ENCODE data around the gene HVCN1.
"Not testable (repeated sequence)": the region's sequence is repeated elsewhere in the genome, so short reads cannot be mapped to it uniquely, and the experiment has no call there.

Gene HVCN1

DNA sequence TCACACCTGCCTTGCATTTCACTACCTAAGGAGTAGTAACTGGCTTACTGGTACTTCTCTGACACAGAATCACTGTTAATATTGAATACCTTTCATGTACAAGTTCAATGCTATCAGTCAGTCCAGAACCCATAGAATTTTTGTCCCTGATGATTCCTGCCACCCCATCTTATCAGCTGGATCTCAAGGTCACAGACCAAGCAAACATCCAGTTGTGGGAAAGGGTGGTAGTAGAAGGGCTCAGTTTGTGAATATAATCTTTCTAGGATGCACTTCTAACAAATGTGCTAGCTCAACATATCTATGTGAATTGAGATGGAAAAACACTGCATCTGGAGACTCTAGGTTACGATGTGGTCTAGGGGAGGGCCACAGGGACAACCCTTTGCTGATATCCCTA, 39.7 kb upstream of the HVCN1 start:
- H3K4me3 ChIP-seq (ENCODE audit: control insufficient read depth, low read depth, low read length) = no peak overlapping the region
- TF ChIP-seq, protein P1, sequence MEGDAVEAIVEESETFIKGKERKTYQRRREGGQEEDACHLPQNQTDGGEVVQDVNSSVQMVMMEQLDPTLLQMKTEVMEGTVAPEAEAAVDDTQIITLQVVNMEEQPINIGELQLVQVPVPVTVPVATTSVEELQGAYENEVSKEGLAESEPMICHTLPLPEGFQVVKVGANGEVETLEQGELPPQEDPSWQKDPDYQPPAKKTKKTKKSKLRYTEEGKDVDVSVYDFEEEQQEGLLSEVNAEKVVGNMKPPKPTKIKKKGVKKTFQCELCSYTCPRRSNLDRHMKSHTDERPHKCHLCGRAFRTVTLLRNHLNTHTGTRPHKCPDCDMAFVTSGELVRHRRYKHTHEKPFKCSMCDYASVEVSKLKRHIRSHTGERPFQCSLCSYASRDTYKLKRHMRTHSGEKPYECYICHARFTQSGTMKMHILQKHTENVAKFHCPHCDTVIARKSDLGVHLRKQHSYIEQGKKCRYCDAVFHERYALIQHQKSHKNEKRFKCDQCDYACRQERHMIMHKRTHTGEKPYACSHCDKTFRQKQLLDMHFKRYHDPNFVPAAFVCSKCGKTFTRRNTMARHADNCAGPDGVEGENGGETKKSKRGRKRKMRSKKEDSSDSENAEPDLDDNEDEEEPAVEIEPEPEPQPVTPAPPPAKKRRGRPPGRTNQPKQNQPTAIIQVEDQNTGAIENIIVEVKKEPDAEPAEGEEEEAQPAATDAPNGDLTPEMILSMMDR (conservative IDR thresholded peaks at IDR 0.05; ENCODE audit: control insufficient read depth, insufficient read depth, low read depth, low read length) = no peak
- no peak for DNase-seq (ENCODE audit: low read depth)

DNA sequence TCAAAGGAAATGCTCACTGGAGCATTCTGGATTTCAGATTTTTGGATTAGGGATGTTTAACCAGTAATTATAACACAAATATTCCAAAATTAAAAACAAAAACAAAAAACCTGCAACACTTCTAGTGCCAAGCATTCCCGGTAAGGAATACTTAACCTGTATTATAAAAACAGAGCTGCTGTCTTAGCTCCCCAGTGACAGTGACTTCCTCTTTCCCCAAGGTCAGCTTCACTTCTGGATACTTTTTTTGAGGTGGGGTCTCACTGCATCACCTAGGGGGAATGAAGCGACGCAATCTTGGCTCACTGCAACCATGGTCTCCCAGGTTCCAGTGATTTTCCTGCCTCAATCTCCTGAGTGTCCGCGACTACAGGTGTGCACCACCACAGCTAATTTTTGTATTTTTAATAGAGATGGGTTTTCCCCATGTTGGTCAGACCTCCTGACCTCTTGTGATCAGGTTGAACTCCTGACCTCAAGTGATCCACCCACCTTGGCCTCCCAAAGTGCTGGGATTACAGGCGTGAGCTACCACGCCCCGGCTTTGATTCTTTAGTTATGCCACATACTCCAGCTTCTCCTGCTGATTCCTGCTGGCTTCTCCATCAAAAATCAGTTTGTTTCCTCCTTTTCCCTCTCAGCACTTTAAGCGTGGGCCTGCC, 37.9 kb upstream of the HVCN1 start:
- no peak overlapping the region for H3K4me3 ChIP-seq (ENCODE audit: control insufficient read depth, low read depth, low read length)
- TF ChIP-seq, protein P1 (conservative IDR thresholded peaks at IDR 0.05; ENCODE audit: control insufficient read depth, insufficient read depth, low read depth, low read length) = no peak
- no peak for DNase-seq (ENCODE audit: low read depth)

DNA sequence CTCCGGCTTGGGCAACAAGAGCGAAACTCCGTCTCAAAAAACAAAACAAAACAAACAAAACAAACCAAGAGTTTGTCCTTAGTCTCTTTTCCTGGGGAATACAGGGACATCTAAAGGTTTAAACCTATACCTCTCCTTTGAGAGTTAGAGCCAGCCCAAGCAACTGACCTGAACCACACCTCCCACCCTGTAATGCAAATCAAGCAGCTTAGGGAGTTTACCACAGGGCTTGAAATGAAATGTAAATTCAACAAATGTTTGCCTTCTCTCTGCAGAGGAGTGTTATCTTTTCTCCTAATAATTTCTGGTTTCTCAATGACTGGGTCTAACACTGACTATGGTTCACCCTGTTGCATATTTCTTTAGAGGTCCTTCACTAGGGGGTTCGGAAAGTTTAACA, 37.1 kb upstream of the HVCN1 start:
- TF ChIP-seq, protein P1 (conservative IDR thresholded peaks at IDR 0.05; ENCODE audit: control insufficient read depth, insufficient read depth, low read depth, low read length) = no peak

DNA sequence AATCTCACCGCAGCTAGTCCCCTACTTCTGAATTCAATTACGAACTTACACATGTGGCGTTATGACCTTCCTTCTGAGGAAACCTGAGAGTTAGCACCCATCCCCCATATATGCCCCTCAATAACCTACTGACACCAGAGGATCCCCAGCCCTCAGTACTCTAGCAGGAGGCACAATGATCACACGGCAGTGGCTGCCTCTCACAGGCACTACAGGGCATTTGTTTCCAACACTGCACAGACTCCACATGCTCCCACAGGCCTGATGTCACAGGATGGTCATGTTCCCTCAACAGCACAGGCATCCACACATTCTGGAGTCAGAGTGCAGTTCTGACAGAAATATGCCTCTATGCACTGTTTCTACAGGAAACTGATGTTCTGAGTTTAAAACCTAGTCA, 36.4 kb upstream of the HVCN1 start:
- DNase-seq (ENCODE audit: low read depth) = no peak
- H3K4me3 ChIP-seq (ENCODE audit: control insufficient read depth, low read depth, low read length) = no peak overlapping the region
- TF ChIP-seq, protein P1 (conservative IDR thresholded peaks at IDR 0.05; ENCODE audit: control insufficient read depth, insufficient read depth, low read depth, low read length) = no peak

More for the DNA sequence above, 37.1 kb upstream of the HVCN1 start:
- no peak for DNase-seq (ENCODE audit: low read depth)
- H3K4me3 ChIP-seq (ENCODE audit: control insufficient read depth, low read depth, low read length) = no peak overlapping the region

DNA sequence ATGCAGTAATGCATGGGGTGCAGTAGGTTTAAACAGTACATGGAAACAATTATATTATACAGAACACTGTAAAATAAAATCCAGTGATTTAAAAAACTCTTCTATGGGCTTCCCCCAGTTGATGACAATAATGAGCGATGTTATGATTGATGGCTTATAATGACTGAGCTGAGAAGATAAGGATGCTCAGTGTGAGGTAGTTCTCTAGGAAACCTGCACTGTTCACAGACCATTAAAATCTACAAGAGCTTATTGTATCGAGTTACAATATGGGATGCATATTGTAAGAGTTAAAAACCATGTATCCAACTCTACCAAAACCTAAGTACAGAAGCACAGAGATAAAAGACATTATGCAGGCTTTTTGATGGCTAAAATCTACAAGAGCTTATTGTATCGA, 34.0 kb upstream of the HVCN1 start:
- H3K4me3 ChIP-seq (ENCODE audit: control insufficient read depth, low read depth, low read length); DNase-seq (ENCODE audit: low read depth): not testable (repeated sequence)

DNA sequence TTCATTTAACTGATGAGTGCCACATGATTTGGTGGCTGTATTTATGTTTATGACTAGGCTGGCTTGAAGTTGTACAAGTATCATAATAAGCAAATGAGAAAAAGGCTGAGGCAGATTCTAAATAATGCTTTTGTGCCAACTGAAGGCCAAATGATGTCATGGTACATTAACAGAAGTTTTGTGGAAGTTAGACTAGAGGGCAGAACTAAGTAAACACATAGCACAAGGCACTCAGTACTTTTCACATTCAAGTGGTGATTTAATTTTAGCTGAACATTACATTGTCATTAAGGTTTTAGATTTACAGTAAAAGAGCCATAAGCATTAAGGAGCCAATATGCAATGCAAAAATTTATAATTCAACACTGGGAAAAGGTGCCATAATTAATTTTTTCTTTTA, 32.7 kb upstream of the HVCN1 start:
- no peak for DNase-seq (ENCODE audit: low read depth)
- TF ChIP-seq, protein P1 (conservative IDR thresholded peaks at IDR 0.05; ENCODE audit: control insufficient read depth, insufficient read depth, low read depth, low read length) = no peak
- no peak overlapping the region for H3K4me3 ChIP-seq (ENCODE audit: control insufficient read depth, low read depth, low read length)

DNA sequence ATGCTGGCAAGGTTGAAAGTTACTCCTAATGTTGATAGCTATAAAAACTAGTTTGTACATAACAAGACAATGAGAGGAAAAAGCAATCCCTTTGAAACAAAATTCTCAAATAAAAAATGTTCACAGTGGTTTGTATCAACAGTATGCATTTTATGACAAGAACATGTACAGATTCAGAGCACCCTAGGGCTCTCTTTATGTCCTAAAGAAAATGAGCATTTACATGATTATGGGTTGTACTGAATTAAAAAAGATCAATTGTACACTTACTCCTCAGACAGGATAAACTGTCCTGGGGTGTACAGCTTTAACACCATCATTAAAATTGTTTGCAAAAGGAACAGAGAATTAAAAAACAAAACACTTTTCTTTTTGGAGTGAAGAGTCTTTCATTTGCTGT, 31.6 kb upstream of the HVCN1 start:
- DNase-seq (ENCODE audit: low read depth) = no peak
- H3K4me3 ChIP-seq (ENCODE audit: control insufficient read depth, low read depth, low read length) = no peak overlapping the region
- TF ChIP-seq, protein P1 (conservative IDR thresholded peaks at IDR 0.05; ENCODE audit: control insufficient read depth, insufficient read depth, low read depth, low read length) = no peak
